Measurements from ENCODE around the gene ADGRV1.

- no peak for TF ChIP-seq REST (IDR thresholded peaks at IDR 0.05; ENCODE audit: insufficient read depth in 1 of 2, low read depth in 2 of 2, low read length in 2 of 2)
- no peak for TF ChIP-seq SIN3A (IDR thresholded peaks at IDR 0.05; ENCODE audit: borderline replicate concordance, insufficient read depth, low read length)
- no peak for TF ChIP-seq POLR2AphosphoS5 (IDR thresholded peaks at IDR 0.05; ENCODE audit: low read depth, low read length)
- TF ChIP-seq TAF1 (IDR thresholded peaks at IDR 0.05; ENCODE audit: borderline replicate concordance, insufficient read depth, low read length), result no peak
- no peak for TF ChIP-seq FOXP2 (optimal IDR thresholded peaks at IDR 0.05; ENCODE audit: borderline replicate concordance, extremely low read depth, extremely low read length, insufficient read depth)
Measured at GRCh38 chr5:90899014-90899604, 340.5 kb downstream of the ADGRV1 start.

Measured in PFSK-1 (cell line).